ENCODE data around the gene TRPV6.

TRPV6 gene

GRCh38 chr7:142873871-142874270, 11.7 kb downstream of the TRPV6 start:
- TF ChIP-seq NFIC (IDR thresholded peaks at IDR 0.05) (no peak), FOXM1 (IDR thresholded peaks at IDR 0.05; ENCODE audit: borderline replicate concordance, low read depth) (no peak), CEBPB (IDR thresholded peaks at IDR 0.05) (no peak), TCF12 (IDR thresholded peaks at IDR 0.05; ENCODE audit: low read depth) (no peak), MAX (IDR thresholded peaks at IDR 0.05) (no peak), ZBTB7A (IDR thresholded peaks at IDR 0.05; ENCODE audit: low read depth) (no peak), TEAD4 (IDR thresholded peaks at IDR 0.05) (no peak), YY1 (IDR thresholded peaks at IDR 0.05; ENCODE audit: low read depth) (no peak), EP300 (IDR thresholded peaks at IDR 0.05; ENCODE audit: borderline replicate concordance) (no peak), CREB1 (IDR thresholded peaks at IDR 0.05; ENCODE audit: low read depth) (no peak), TAF1 (IDR thresholded peaks at IDR 0.05; ENCODE audit: low read depth) (no peak), EGR1 (IDR thresholded peaks at IDR 0.05) (no peak), RAD21 (IDR thresholded peaks at IDR 0.05; ENCODE audit: low read depth) (no peak)
- TF ChIP-seq, protein P1, sequence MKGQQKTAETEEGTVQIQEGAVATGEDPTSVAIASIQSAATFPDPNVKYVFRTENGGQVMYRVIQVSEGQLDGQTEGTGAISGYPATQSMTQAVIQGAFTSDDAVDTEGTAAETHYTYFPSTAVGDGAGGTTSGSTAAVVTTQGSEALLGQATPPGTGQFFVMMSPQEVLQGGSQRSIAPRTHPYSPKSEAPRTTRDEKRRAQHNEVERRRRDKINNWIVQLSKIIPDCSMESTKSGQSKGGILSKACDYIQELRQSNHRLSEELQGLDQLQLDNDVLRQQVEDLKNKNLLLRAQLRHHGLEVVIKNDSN (IDR thresholded peaks at IDR 0.05), result no peak
- TF ChIP-seq, protein P2, sequence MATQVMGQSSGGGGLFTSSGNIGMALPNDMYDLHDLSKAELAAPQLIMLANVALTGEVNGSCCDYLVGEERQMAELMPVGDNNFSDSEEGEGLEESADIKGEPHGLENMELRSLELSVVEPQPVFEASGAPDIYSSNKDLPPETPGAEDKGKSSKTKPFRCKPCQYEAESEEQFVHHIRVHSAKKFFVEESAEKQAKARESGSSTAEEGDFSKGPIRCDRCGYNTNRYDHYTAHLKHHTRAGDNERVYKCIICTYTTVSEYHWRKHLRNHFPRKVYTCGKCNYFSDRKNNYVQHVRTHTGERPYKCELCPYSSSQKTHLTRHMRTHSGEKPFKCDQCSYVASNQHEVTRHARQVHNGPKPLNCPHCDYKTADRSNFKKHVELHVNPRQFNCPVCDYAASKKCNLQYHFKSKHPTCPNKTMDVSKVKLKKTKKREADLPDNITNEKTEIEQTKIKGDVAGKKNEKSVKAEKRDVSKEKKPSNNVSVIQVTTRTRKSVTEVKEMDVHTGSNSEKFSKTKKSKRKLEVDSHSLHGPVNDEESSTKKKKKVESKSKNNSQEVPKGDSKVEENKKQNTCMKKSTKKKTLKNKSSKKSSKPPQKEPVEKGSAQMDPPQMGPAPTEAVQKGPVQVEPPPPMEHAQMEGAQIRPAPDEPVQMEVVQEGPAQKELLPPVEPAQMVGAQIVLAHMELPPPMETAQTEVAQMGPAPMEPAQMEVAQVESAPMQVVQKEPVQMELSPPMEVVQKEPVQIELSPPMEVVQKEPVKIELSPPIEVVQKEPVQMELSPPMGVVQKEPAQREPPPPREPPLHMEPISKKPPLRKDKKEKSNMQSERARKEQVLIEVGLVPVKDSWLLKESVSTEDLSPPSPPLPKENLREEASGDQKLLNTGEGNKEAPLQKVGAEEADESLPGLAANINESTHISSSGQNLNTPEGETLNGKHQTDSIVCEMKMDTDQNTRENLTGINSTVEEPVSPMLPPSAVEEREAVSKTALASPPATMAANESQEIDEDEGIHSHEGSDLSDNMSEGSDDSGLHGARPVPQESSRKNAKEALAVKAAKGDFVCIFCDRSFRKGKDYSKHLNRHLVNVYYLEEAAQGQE (IDR thresholded peaks at IDR 0.05; ENCODE audit: low read depth), result no peak

DNA sequence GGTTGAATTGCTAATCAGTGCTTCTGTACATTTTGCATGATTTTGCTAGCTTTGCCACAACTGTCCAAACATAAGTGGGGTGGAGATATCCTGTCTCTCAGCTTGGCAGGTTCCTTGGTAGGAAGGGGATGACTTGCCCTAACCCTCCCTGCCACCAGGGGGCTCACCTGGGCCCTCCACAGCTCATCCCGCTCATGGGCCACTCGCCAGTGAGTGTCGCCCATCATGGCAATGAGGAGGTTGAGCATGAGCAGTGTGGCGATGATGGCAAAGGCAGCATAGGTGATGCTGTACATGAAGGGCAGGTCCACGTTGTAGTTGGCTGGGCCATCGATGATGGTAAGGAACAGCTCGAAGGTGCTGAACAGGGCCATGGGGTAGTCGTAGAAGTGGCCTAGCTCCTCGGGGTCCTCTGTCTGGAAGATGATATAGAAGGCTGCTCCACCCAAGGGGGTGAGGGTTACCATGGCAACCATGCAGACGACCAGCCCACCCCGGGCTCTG, 12.2 kb downstream of the TRPV6 start:
- TF ChIP-seq MAX (IDR thresholded peaks at IDR 0.05), result no peak
- TF ChIP-seq RAD21 (IDR thresholded peaks at IDR 0.05; ENCODE audit: low read depth), result peak; percentile 47
- no peak for TF ChIP-seq YY1 (IDR thresholded peaks at IDR 0.05; ENCODE audit: low read depth)
- TF ChIP-seq EP300 (IDR thresholded peaks at IDR 0.05; ENCODE audit: borderline replicate concordance), result no peak
- no peak for TF ChIP-seq FOXM1 (IDR thresholded peaks at IDR 0.05; ENCODE audit: borderline replicate concordance, low read depth)
- no peak for TF ChIP-seq CEBPB (IDR thresholded peaks at IDR 0.05)
- TF ChIP-seq CREB1 (IDR thresholded peaks at IDR 0.05; ENCODE audit: low read depth), result no peak

- no peak for TF ChIP-seq TEAD4 (IDR thresholded peaks at IDR 0.05)
- no peak for TF ChIP-seq EP300 (IDR thresholded peaks at IDR 0.05; ENCODE audit: borderline replicate concordance)
- no peak for TF ChIP-seq YY1 (IDR thresholded peaks at IDR 0.05; ENCODE audit: low read depth)
- TF ChIP-seq ZBTB7A (IDR thresholded peaks at IDR 0.05; ENCODE audit: low read depth), result no peak
- TF ChIP-seq MAX (IDR thresholded peaks at IDR 0.05), result no peak
- TF ChIP-seq NFIC (IDR thresholded peaks at IDR 0.05), result no peak
- no peak for TF ChIP-seq CEBPB (IDR thresholded peaks at IDR 0.05)
- no peak for TF ChIP-seq RAD21 (IDR thresholded peaks at IDR 0.05; ENCODE audit: low read depth)
- TF ChIP-seq EGR1 (IDR thresholded peaks at IDR 0.05), result no peak
- TF ChIP-seq, protein P2 (IDR thresholded peaks at IDR 0.05; ENCODE audit: low read depth), result no peak
- TF ChIP-seq TAF1 (IDR thresholded peaks at IDR 0.05; ENCODE audit: low read depth), result no peak
- TF ChIP-seq TCF12 (IDR thresholded peaks at IDR 0.05; ENCODE audit: low read depth), result no peak
- no peak for TF ChIP-seq CREB1 (IDR thresholded peaks at IDR 0.05; ENCODE audit: low read depth)
- no peak for TF ChIP-seq FOXM1 (IDR thresholded peaks at IDR 0.05; ENCODE audit: borderline replicate concordance, low read depth)
- TF ChIP-seq, protein P1 (IDR thresholded peaks at IDR 0.05), result no peak
Measured at GRCh38 chr7:142872106-142872675, 13.4 kb downstream of the TRPV6 start.

GRCh38 chr7:142871260-142872105, 14.1 kb downstream of the TRPV6 start:
- TF ChIP-seq RAD21 (IDR thresholded peaks at IDR 0.05; ENCODE audit: low read depth), result no peak
- TF ChIP-seq TCF12 (IDR thresholded peaks at IDR 0.05; ENCODE audit: low read depth), result no peak
- no peak for TF ChIP-seq CREB1 (IDR thresholded peaks at IDR 0.05; ENCODE audit: low read depth)
- TF ChIP-seq YY1 (IDR thresholded peaks at IDR 0.05; ENCODE audit: low read depth), result no peak
- TF ChIP-seq, protein P1 (IDR thresholded peaks at IDR 0.05), result no peak
- no peak for TF ChIP-seq EGR1 (IDR thresholded peaks at IDR 0.05)
